Right lung (tissue), 10 donors: ENCODE data around the gene STAMBPL1. TPM values are rescaled to one million over a fixed set of nuclear protein-coding genes. Genes with fewer than 3 reads are reported as not detected.
A peak's percentile ranks its signal among the peaks of the same experiment; 100 is the strongest.
"Not testable (repeated sequence)": the region's sequence is repeated elsewhere in the genome, so short reads cannot be mapped to it uniquely, and the experiment has no call there.

Source experiments
- DNase-seq, 2 donors: peaks; one replicate each; pipeline ENCODE4 v3.0.0-alpha.2; 2013
- long read RNA-seq, 8 donors: transcript quantifications; one replicate each; lab custom pipeline, GENCODE V29; 2026
- polyA plus RNA-seq, 5 donors: library from polyadenylated mRNA; unstranded; fragments of 120-200 nt; gene quantifications; one replicate each; pipeline versions ENCODE4 v1.2.1 to v1.2.3, GENCODE V29; 2013; ENCODE audit warnings: inconsistent platforms in 1 of 5, low replicate concordance in 1 of 5; ENCODE audit not compliant: insufficient read length in 5 of 5, insufficient read depth in 1 of 5

The STAMBPL1 gene
- polyA plus RNA-seq, result 10 to 100 TPM in 3 of 5 donors, 1 to 10 TPM in 2; 6.4 to 14.4 (median 13.0) TPM
- long read RNA-seq, donor 1, partial matches to known transcripts, result 5 of 11 reads
- long read RNA-seq, donor 1, other reads (novel, unspliced or antisense), result 0 of 11 reads
- long read RNA-seq, donor 2, partial matches to known transcripts, result 0 of 3 reads
- long read RNA-seq, donor 2, other reads (novel, unspliced or antisense), result 0 of 3 reads
- long read RNA-seq, donor 3, partial matches to known transcripts, result 0 of 3 reads
- long read RNA-seq, donor 3, other reads (novel, unspliced or antisense), result 0 of 3 reads
- long read RNA-seq, donor 4, partial matches to known transcripts, result 0 of 1 reads
- long read RNA-seq, donor 4, other reads (novel, unspliced or antisense), result 0 of 1 reads
- long read RNA-seq, donor 5, partial matches to known transcripts, result 648 of 825 reads
- long read RNA-seq, donor 5, other reads (novel, unspliced or antisense), result 173 of 825 reads
- long read RNA-seq, donor 6, partial matches to known transcripts, result 1,329 of 1,344 reads
- long read RNA-seq, donor 6, other reads (novel, unspliced or antisense), result 15 of 1,344 reads
- long read RNA-seq, donor 7, partial matches to known transcripts, result 583 of 1,213 reads
- long read RNA-seq, donor 7, other reads (novel, unspliced or antisense), result 629 of 1,213 reads
- long read RNA-seq, donor 8, partial matches to known transcripts, result 552 of 565 reads
- long read RNA-seq, donor 8, other reads (novel, unspliced or antisense), result 12 of 565 reads

DNA sequence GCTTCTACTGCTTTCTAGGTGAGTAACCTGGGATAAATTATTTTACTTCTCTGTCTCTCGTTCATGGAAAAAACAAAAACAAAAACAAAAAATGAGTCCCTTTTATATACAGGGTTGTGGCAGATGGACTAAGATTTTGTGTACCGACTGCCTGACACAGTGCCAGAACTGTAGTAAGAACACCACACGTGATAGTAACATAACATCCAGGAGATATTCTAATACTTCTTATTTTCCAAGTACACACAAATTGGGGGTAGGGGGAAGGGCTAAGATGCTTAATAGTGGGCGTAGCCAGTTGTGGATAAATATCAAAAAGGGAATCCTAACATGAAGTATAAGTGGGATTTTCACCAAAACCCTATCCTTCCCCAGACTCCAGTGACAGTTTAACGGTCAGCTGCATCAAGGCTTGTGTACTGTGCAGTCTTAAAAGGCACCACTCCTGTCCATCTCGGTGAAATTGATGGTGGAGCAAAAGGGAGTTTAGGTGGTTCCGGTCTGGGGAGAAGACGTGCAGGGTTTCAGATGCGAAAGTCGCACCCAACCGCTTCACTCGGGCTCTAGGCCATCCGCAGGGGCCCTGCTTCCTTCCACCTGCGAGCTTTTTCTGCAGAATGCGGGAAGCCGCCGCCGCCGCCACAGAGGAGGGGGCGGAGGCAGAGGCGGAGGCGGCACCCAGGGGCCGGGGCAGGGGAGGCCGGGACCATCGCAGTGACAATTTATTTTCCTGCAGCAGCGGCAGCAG lies at the start of gene STAMBPL1:
TSS of gene STAMBPL1 (plus strand) at position 712 of the 748 bp plus-strand sequence. CDS start 21,464 bp downstream, outside the sequence.
- peak in 1 of 2 donors; percentile 58 for DNase-seq

DNA sequence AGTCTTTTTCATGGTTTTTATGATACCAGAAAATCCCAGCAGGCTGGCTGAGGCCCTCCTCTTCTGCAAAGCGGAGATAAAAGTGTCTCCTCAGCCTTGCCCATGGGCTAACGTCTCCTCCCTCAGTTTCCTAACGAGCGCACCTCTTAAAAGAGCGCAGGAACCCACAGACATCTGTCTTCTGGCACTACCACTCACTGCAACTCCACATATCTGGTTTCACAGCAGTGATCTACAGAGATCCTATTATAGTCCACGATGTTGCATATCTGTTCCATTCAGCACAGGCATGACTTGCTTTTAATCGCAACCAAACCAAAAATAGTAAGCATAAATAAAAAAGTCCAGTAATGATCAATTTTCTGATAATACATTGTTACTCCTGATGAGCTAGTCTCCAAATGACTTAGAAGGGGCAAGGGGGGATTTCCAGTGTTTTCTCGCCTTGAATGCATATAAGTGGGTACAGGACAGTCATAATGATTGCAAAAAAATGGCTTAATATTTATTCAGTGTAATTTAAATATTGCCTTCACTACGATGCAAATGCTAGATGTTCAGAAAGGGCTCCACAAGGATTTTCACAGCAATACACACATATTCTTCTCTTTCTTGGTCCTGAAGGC lies 49.3 kb upstream of the STAMBPL1 start:
- DNase-seq, result no peak

DNA sequence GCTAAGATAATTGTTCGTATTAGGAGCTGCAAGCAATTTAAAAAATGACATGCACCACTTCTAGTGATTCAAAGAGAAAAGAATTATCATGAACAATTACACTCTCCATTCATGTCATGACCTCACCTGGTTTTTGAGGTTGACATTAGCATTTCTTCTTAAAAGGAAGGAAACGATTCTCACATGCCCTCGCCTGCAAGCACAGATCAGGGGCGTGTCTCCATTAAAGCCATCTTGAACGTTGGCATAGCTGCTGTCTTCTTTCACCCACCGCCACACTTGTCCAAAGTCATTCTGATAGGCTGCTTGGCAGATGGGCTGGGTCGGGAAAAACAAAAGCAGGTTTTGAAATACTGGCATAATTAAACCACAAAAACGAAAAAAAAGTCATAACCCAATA lies 48.3 kb upstream of the STAMBPL1 start:
- no peak for DNase-seq

DNA sequence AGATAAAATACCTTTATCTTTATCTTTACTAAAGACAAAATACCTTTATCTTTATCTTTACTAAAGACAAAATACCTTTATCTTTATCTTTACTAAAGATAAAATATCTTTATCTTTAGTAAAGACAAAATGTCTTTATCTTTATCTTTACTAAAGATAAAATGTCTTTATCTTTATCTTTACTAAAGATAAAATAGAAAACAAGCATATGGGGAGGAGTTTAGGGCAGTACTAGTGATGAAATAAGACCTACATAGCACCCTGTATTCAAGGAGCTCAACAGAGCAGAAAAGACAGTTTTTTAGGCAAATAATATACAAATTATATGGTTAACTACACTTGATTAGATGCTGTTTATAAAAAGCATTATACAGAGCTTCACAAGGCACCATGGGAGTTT lies 47.7 kb upstream of the STAMBPL1 start:
- no peak for DNase-seq

DNA sequence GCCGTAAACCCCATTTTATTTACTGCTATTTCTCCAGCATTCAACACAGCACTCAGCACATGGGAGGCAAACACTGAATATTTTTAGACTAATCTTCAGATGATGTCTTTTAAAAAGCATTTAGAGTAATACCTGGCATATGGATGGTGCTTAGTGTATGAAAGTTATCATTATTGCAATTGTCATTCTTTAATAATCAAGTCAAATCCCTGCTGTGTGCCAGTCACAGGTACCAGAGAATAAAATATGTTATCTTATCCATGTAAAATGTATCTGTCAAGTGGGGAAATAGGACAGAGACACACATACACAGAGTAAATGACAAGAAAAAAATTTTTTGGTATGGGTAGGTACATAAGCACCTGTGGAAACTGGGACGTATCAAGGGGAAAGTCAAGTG lies 46.9 kb upstream of the STAMBPL1 start:
- DNase-seq, result no peak

DNA sequence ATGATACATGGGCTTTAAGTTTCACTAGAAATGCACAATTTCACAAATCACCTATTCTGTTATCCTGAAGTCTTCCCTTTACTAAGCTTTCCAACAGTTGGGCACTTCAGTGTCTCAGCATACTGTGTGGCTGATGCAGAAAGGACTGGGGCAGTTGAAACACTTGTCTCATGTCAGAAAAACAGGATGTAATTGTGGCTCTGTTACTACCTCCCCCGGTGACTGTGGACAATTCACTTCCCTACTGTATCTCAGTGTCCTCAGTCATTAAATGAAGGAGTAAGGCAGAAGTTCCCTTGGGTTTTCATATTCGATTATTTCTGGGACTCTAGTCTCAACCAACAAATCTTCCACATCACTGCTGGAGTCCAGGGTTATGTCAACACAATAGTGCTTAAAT lies 46.3 kb upstream of the STAMBPL1 start:
- DNase-seq, result no peak

DNA sequence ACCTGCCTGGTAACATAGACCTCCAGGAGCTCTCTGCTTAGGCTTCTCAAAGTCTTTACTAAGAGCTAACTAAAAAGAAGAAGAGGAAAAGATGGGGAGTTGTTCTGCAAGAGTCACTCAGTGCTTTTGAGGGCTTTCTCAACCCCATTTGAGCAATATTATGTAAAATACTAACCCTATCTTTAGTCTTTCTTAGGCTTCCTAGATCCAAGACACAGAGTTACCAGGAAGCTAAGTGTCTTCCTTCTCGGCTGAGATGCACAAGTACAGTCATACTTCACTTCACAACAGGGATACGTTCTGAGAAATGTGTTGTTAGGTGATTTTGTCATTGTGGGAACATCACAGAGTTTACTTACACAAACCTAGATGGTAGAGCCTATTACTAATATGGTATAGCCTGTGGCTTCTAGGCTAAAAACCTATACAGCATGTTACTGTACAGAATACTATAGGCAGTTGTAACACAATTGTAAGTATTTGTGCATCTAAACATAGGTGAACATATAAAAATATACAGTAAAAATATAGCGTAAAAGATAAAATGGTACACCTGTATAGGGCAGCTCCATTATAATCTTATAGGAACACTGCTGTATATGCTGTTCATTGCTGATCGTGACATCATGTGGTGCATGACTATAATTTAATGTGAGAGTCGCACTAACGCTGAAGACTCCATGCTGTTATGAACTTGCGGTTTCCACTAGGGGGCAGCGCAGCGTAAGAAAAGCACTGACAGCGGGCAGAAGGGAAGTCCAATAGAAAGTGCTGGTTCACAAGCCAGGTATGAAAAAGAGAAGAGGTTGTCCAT lies 44.7 kb upstream of the STAMBPL1 start:
- DNase-seq, result peak; percentile 74 to 84

DNA sequence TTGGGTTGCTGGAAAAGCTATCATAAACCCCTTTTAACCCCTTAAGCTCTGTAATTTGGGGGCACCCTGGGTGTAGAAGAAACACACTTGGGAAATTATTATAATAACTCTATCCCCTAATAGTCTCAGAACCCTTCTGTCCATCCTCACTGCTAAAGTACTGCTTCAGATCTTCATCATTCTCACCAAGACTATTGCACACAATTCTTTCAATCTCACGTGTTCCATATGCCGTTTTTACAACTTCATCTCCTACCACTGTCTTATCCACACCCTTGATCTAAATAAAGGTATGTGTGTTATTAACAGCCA lies 44.2 kb upstream of the STAMBPL1 start:
- DNase-seq, result no peak

DNA sequence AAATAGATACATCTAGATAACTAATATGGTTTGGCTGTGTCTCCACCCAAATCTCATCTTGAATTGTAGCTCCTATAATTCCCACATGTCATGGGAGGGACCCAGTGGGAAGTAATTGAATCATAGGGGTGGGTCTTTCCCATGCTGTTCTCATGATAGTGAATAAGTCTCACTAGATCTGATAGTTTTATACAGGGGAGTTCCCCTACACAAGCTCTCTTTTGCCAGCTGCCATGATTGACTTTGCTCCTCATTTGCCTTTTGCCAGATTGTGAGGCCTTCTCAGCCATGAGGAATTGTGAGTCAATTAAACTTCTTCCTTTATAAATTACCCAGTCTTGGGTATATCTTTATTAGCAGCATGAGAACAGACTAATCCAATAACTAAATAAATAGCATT lies 42.4 kb upstream of the STAMBPL1 start:
- DNase-seq, result not testable (repeated sequence)

DNA sequence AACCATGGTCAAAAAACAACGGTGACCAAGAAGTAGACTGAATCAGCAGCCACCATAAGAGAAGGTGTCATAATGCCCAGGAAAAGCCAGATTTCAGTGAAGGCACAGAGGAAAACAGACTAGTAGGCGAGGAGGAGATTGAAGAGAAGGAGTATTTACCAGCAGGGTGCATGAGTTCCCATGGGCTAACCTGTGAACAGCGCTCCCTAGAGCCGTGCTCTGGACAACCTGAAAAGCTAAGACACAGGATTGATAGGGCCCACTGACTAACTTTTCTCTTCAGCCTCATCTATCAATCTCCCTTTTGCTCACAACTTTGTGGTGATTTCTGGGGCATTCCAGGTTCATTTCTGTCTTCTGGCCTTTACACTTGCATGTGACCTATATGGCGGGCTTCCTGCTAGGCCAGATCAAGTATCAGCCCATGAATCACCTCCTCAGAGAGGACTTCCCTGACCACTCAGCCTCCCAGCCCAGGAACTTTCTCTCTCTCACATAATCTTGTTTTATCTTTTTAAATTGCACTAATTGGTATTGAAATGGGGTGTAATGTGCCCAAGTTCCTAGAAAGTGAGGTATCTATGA lies 41.2 kb upstream of the STAMBPL1 start:
- DNase-seq, result no peak

DNA sequence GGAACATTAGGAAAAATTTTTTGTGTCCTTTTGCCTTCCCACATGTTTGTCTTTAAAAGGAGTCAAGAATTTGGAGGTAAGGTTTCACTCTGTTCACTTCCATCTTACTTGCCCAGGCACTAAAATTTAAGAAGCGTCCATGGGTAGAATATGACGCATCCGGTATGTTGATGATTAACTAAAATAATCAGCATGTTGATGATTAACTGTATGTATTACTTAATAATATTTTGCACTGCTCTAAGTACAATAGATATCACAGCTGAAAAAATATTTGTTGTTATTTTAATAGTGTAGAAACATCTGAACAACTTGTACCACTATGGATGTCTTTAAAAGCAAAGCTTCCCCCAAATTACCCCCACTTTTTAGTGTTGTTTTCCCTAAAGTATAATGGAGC lies 39.9 kb upstream of the STAMBPL1 start:
- no peak for DNase-seq

DNA sequence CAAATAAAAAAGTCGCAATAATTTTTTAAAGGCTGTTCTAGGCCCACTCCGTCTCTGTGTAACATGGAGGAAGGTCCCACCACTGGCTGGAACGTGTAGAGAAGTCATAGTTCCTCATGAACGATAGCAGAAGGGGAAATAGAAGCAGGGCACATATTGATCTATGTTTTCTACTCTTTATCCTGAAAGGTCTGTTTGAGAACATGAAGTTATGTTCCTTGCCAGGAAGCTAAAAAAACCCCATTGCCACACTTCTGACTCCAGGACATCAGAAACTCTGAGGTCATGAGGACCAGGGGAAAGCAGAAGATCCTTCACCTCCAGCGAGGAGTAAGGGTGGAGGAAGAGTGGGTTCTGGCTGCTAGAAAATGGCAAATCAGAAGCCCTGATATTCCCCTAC lies 39.2 kb upstream of the STAMBPL1 start:
- no peak for DNase-seq

DNA sequence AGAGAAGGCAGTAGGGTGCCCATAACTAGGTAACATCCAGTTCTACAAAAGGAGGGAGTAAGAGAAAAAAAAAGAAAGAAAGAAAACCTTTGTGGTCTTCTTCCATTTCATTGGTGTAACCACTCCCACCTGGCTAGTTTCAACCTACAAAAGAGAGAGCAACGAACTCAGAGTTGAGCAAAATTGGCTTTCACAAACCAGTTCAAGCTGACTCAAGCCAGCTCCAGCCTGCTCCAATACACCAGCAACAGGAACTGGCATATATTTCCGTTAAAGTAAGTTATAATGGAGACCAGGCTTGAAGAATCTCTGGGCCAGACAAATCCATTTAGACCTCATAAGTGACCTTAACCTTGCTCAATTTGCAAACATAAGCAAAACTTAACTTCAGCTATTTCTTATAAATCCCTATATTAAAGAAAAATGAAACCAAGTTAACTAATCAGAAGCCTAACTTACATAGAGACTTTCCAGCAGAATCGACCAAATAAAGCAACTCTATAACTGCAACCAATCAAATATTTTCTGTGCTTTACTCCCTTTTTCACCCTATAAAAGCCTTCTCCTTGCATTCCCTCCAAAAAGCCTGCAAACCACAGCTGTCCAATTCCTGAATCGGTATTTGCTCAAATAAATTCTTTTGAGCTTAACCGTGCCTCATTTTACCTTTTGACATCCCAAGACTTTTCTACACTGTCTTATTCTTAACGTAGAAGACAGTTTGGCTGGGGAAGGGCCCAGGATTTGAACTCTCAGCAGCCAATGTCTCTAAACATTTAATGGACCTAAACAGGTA lies 38.5 kb upstream of the STAMBPL1 start:
- DNase-seq, result no peak

DNA sequence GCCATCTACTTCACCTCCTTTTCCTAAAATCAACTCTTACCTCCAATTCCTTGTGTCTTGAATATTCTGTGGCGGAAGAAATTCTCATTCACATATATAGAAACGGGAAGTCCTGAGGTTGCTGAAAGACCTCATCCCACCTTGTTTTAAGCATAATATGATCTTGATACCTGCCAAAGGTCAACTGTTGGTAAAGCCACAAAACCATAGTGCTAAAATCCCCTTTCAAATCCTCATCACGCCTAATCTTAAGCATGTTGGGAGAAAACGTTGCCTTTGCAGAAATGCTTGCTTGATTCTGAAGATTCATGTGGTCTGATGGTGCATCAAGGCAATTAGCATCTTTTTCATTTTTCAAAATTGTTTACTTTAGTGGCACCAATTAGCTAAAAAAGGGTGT lies 36.9 kb upstream of the STAMBPL1 start:
- no peak for DNase-seq

DNA sequence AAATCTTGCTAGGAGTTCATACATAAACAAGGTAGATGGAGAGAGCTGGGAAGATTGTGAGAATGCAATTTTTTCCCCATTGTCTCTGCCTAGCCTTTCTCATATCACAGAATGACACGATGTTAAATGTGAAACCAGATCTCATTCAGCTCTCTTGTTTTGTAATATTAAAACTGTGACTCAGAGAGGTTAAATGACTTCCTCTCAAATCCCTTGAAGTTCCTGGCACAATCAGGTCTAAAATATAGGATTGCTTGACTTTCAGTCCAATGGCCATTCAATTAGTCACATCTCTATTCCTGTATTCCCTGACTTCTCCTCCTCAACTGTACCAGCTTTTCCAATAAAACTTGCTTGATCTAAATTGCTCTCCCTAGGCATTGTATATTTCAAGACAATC lies 31.5 kb upstream of the STAMBPL1 start:
- DNase-seq, result no peak

DNA sequence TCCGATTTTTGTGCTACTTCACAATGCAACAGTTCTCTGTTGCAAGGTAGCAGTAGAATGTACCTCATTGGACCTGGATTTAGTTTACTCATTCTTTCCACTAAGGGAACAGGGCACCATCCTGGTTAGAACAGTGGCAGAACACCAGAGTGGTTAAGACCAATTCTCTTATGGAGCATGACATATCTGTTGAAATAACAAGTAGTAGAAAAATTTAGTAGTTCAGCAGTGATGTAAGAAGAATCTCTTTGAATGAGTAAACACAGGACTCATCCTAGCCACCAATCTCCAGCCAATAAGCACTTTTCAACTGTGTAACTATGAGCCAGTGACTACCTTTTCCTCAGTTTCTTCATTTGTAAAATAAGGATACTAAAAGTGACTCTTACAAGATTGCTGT lies 30.8 kb upstream of the STAMBPL1 start:
- DNase-seq, result no peak

DNA sequence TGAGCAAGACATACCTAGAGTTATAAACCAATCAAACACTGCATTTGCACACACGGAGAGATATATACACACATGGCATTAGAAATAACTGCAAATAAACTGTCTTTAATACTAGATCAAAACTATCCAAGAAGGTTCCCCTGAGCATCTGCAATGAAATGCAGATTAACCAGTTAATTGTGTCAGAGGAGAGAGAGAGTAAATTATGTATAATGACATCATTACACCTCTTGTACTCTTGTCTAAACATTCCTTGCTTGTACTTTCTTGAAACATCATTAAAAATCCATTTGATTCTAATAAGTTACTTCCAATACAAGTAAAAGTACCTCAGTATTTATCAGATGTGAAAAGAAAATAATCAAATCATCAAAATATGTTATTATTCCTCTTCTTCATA lies 29.3 kb upstream of the STAMBPL1 start:
- DNase-seq, result no peak

DNA sequence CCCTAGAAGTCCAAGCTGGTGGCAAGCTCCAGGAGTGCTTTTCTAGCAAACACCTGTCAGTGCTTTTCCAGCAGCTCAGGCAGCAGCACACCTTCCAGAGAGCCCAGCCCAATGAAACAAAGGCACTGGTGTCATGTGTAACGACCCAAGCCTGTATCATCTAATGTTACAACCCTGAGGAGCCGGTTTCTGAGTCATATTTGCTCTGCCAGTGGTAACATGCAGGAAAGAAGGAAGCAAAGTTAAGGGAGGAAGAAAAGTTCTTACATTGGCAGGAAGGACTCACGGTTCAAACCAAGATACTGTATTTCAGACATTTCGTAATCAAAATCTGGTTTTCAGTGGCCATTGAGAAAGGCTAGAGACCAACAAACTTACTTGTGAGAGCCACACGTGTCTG lies 28.3 kb upstream of the STAMBPL1 start, which contains the start of gene ANKRD22:
TSS of gene ANKRD22 (minus strand) at position 139 of the 400 bp plus-strand sequence. CDS start 237 bp downstream, outside the sequence.
- DNase-seq, result peak in 1 of 2 donors; percentile 17

DNA sequence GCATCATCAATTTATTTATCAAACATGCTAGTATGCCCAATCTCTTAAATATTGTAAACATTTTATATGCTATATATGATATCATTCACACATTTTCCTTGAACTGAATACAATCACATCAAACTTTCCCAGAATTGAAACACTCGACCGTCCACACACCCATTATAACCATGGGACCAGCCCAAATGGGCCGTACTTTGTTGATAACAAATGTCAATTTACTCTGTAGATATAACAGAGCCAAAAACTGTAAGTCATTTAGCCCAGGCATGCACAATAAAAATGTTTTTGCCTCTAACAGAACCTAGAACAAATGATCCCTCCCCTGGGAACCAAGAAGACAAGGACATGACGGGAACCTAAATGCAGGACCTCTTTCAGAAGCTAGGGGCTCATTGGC lies 27.7 kb upstream of the STAMBPL1 start:
- DNase-seq, result no peak
